SK-N-MC (cell line): ENCODE measurements around the gene CDS2.

Source experiments
- EZH2 ChIP-seq: fragments of 200-600 bp; sonication (generic); IDR thresholded peaks from one replicate; pipeline ENCODE4 v1.6.1; 2017; ENCODE audit warnings: antibody characterized with exemption
- FOXP2 ChIP-seq: optimal IDR thresholded peaks from 2 replicates; pipeline ENCODE3; 2011; ENCODE audit warnings: mild to moderate bottlenecking, moderate library complexity; ENCODE audit not compliant: insufficient read depth; ENCODE audit errors: extremely low read length, control extremely low read depth
- POLR2AphosphoS5 ChIP-seq: IDR thresholded peaks from 2 replicates; pipeline ENCODE4 v1.6.1; 2012; ENCODE audit warnings: mild to moderate bottlenecking, low read depth, low read length, borderline replicate concordance

DNA sequence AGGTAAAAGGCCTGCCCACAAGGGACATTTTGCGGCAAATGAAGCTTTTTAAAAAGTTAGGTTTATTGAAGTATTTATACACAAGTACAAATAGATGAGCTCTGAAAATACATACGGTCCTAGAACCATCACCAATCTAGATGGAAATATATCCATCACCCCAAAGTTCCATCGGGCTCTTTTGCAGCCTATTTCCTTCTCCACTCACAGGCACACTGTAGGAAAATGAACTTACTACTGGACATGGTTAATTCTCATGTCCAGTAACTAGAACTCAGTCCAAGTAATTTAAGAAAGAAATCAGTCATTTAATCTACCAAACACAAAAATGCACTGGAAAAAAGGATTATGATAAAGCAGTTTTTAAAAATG is 13.2 kb upstream of the CDS2 start:
- TF ChIP-seq POLR2AphosphoS5 (no peak; the same call in 1 of the 2 replicates), EZH2 (no peak), FOXP2 (no peak)
